NCI-H1694 treated with DMSO at 0.1 percent for 48 hours (cell line): Measurements from ENCODE around the gene FUT7.
A peak's percentile ranks its signal among the peaks of the same experiment; 100 is the strongest.

ENCODE experiments used
- DNase-seq: peaks from one replicate; lab custom pipeline; 2025; lab: John Stamatoyannopoulos, UW

Gene FUT7

GRCh38 chr9:137032858-137033257 is 970 bp upstream of the FUT7 start:
- DNase-seq = no peak

GRCh38 chr9:137030538-137031527 is 1.1 kb downstream of the FUT7 start:
- no peak for DNase-seq

GRCh38 chr9:137030006-137030405 is 1.9 kb downstream of the FUT7 start:
- DNase-seq = no peak

GRCh38 chr9:137029058-137029936 is 2.6 kb downstream of the FUT7 start:
- no peak for DNase-seq

- DNase-seq = peak; percentile 17
These were observed 3.4 kb downstream of the FUT7 start for GRCh38 chr9:137028263-137029057.

GRCh38 chr9:137027369-137028262 is 4.3 kb downstream of the FUT7 start, which contains the start of gene ABCA2:
Gene ABCA2, minus strand, starts transcription at chr9:137028237. Its CDS starts 97 bp downstream, at chr9:137028140.
- DNase-seq = no peak

- no peak for DNase-seq
These were observed 5.1 kb downstream of the FUT7 start for GRCh38 chr9:137026828-137027227.

- DNase-seq = no peak
These were observed 5.5 kb downstream of the FUT7 start for GRCh38 chr9:137026384-137026783.

GRCh38 chr9:137025517-137025966 is 6.3 kb downstream of the FUT7 start:
- DNase-seq = peak; percentile 34

- DNase-seq = no peak
These were observed 8.3 kb downstream of the FUT7 start for GRCh38 chr9:137023583-137023991.

GRCh38 chr9:137023157-137023556 is 8.7 kb downstream of the FUT7 start:
- DNase-seq = no peak

GRCh38 chr9:137022662-137023008 is 9.3 kb downstream of the FUT7 start:
- DNase-seq = no peak

GRCh38 chr9:137021979-137022661 is 9.8 kb downstream of the FUT7 start:
- no peak for DNase-seq

- no peak for DNase-seq
These were observed 10.3 kb downstream of the FUT7 start for GRCh38 chr9:137021568-137021978.

- no peak for DNase-seq
These were observed 10.9 kb downstream of the FUT7 start for GRCh38 chr9:137020771-137021567.

GRCh38 chr9:137019891-137020683 is 11.8 kb downstream of the FUT7 start:
- DNase-seq = no peak

- DNase-seq = no peak
These were observed 12.9 kb downstream of the FUT7 start for GRCh38 chr9:137018761-137019559.
